GM10847 (cell line): ENCODE results near the gene COLGALT1.
A peak's percentile ranks its signal among the peaks of the same experiment; 100 is the strongest.

ENCODE experiments used
- POLR2A ChIP-seq: IDR thresholded peaks from 2 replicates; pipeline ENCODE4 v1.6.1; 2011; ENCODE audit not compliant: insufficient read length; ENCODE audit errors: extremely low read depth

COLGALT1 gene

GRCh38 chr19:17604372-17605025 lies 49.0 kb downstream of the COLGALT1 start:
- TF ChIP-seq POLR2A, result no peak

- TF ChIP-seq POLR2A, result no peak
Measured at GRCh38 chr19:17605117-17605516, 49.7 kb downstream of the COLGALT1 start.

- peak; percentile 44 for TF ChIP-seq POLR2A
Measured at GRCh38 chr19:17605761-17606589, 50.5 kb downstream of the COLGALT1 start.

GRCh38 chr19:17606590-17607185 lies 51.2 kb downstream of the COLGALT1 start:
- TF ChIP-seq POLR2A, result no peak

GRCh38 chr19:17607936-17608335 lies 52.5 kb downstream of the COLGALT1 start:
- no peak for TF ChIP-seq POLR2A

GRCh38 chr19:17610384-17610783 lies 54.9 kb downstream of the COLGALT1 start:
- TF ChIP-seq POLR2A, result no peak

- no peak for TF ChIP-seq POLR2A
Measured at GRCh38 chr19:17611462-17612244, 56.2 kb downstream of the COLGALT1 start.

- no peak for TF ChIP-seq POLR2A
Measured at GRCh38 chr19:17614476-17614875, 59.0 kb downstream of the COLGALT1 start.

- no peak for TF ChIP-seq POLR2A
Measured at GRCh38 chr19:17615889-17616685, 60.6 kb downstream of the COLGALT1 start.

GRCh38 chr19:17616686-17616960 lies 61.2 kb downstream of the COLGALT1 start:
- no peak for TF ChIP-seq POLR2A

GRCh38 chr19:17616961-17617806 lies 61.7 kb downstream of the COLGALT1 start:
- no peak for TF ChIP-seq POLR2A

- TF ChIP-seq POLR2A, result no peak
Measured at GRCh38 chr19:17617807-17618192, 62.4 kb downstream of the COLGALT1 start.

GRCh38 chr19:17618281-17618903 lies 62.9 kb downstream of the COLGALT1 start:
- no peak for TF ChIP-seq POLR2A

- no peak for TF ChIP-seq POLR2A
Measured at GRCh38 chr19:17618936-17619335, 63.5 kb downstream of the COLGALT1 start.

GRCh38 chr19:17620696-17621095 lies 65.2 kb downstream of the COLGALT1 start:
- TF ChIP-seq POLR2A, result no peak
